ENCODE data around the gene KCNQ1.

DNA sequence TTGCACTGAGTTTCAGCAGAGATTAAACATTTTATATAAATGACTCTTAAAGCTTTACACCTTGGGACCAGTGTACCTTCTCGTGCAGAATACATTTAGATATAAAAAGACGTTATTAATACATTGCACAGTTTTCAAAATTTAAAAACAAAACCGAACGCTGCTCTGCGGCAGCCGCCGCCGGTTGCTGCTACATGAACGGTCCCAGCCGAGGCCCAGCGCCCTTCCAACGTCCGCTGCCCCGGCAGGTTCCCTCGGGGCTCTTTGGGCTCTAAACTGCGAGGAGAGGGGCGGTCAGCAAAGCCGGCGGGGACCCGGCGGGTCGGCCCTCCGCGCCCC lies 438.8 kb downstream of the KCNQ1 start:
- TF ChIP-seq, protein P1, sequence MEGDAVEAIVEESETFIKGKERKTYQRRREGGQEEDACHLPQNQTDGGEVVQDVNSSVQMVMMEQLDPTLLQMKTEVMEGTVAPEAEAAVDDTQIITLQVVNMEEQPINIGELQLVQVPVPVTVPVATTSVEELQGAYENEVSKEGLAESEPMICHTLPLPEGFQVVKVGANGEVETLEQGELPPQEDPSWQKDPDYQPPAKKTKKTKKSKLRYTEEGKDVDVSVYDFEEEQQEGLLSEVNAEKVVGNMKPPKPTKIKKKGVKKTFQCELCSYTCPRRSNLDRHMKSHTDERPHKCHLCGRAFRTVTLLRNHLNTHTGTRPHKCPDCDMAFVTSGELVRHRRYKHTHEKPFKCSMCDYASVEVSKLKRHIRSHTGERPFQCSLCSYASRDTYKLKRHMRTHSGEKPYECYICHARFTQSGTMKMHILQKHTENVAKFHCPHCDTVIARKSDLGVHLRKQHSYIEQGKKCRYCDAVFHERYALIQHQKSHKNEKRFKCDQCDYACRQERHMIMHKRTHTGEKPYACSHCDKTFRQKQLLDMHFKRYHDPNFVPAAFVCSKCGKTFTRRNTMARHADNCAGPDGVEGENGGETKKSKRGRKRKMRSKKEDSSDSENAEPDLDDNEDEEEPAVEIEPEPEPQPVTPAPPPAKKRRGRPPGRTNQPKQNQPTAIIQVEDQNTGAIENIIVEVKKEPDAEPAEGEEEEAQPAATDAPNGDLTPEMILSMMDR (IDR thresholded peaks at IDR 0.05) = no peak
- no peak for TF ChIP-seq POLR2A (IDR thresholded peaks at IDR 0.05)

Data from gastroesophageal sphincter (tissue), 3 donors.